VCaP (cell line): Measurements from ENCODE around the gene ZNF646.

Source experiments
- H3K27ac ChIP-seq: fragments of 450-650 bp; 2 replicates; pipeline ENCODE4 v1.5.1; 2017
- TF ChIP-seq, protein P1 (sequence below): fragments of 450-650 bp; conservative IDR thresholded peaks from 2 replicates; pipeline ENCODE4 v1.5.1; 2017; ENCODE audit warnings: mild to moderate bottlenecking, moderate library complexity

Gene ZNF646

DNA sequence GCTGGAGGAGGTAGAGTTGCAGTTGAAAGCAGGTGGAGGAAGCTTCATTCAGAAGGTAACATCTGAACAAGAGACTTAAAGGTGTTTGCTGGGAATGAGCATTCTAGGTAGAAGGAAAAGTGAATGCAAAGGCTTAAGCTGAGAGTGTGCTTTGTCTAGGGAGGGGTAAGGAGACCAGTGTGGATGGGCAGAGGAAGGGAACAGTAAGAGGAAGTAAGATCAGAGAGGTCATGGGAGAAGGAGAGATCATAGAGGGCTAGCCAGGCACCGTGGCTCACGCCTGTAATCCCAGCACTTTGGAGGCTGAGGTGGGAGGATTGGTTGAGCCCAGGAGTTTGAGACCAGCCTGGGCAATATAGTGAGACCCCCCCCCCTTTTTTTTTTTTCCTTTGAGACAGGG, 37.5 kb upstream of the ZNF646 start:
- no peak overlapping the region for H3K27ac ChIP-seq
- TF ChIP-seq, protein P1, sequence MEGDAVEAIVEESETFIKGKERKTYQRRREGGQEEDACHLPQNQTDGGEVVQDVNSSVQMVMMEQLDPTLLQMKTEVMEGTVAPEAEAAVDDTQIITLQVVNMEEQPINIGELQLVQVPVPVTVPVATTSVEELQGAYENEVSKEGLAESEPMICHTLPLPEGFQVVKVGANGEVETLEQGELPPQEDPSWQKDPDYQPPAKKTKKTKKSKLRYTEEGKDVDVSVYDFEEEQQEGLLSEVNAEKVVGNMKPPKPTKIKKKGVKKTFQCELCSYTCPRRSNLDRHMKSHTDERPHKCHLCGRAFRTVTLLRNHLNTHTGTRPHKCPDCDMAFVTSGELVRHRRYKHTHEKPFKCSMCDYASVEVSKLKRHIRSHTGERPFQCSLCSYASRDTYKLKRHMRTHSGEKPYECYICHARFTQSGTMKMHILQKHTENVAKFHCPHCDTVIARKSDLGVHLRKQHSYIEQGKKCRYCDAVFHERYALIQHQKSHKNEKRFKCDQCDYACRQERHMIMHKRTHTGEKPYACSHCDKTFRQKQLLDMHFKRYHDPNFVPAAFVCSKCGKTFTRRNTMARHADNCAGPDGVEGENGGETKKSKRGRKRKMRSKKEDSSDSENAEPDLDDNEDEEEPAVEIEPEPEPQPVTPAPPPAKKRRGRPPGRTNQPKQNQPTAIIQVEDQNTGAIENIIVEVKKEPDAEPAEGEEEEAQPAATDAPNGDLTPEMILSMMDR: no peak

DNA sequence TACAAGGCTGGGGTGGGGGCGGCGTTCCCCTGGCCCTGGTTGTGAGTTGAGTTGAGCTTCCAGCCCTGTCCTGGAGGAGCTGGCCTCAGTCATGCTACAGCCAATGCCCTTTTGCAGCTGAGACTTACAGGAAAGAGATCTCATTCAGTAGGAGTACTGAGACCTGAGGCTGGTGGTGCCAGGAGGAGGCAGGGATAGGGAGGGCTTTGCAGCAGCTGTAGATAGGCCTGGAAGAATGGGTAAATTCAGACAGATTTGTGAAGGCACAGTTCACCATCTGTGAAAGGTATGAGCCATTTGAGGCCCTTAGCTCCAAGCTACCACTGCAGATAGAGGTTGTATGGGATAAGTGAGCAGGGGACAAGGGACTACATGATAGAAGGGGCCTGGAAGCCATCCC, 35.2 kb upstream of the ZNF646 start:
- H3K27ac ChIP-seq: no peak overlapping the region
- TF ChIP-seq, protein P1: no peak

DNA sequence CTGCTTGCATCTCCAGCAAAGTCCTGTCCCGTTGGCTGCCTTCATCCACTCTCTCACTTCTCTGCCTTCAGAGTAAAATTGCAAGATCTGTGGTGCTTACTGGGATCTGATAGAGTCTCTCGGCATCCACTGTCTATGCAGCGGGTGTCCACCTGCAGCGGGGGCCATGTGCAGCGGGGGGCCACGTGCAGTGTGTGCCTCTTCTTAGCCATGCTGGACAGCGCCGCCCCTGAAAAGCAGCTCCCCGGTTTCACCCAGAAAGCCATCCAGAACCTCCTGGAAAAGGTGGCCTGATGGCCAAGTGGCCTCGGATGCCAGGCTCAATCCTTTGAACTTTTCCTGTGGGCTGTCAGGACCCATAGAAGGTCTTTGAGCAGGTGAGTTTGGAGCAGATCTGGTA, 31.4 kb upstream of the ZNF646 start:
- no peak overlapping the region for H3K27ac ChIP-seq
- TF ChIP-seq, protein P1: no peak

DNA sequence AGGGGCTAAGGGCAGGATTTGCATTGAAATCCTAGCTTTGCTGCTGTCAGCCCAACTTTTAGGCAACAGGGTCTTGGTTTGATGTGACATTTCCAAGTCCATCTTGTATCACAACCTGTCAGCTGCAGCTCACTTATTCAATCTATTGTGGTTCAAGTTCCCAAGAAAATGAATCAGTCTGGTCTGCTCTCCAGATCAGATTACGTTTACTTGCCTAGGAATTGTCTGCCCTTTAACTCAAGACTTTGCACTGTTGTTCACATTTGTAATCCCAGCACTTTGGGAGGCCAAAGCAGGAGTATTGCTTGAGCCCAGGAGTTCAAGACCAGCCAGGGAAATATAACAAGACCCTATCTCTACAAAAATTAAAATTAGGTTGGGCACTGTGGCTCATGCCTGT, 30.9 kb upstream of the ZNF646 start:
- TF ChIP-seq, protein P1: no peak
- H3K27ac ChIP-seq: no peak overlapping the region

DNA sequence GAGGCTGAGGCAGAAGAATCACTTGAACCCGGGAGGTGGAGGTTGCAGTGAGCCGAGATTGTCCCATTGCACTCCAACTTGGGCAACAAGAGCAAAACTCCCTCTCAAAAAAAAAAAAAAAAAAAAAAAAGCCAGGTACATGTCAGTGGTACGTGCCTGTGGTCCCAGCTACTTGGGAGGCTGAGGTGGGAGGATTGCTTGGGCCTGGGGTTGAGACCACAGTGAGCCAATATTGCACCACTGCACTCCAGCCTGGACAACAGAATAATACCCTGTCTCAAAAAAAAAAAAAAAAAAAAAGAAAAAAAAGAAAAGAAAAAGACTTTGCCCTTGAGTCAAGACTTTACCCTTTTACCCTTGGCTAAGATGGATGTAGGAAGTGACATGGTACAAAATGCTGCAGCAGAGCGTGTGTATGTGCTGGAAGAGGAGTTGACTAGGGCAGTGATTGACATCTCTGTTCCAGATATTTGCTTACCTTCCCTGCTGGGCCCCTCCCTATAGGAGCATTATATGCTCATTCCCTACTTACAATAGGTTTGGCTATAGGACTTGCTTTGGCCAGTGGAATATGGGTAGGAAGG, 30.2 kb upstream of the ZNF646 start:
- no peak overlapping the region for H3K27ac ChIP-seq
- TF ChIP-seq, protein P1: no peak

DNA sequence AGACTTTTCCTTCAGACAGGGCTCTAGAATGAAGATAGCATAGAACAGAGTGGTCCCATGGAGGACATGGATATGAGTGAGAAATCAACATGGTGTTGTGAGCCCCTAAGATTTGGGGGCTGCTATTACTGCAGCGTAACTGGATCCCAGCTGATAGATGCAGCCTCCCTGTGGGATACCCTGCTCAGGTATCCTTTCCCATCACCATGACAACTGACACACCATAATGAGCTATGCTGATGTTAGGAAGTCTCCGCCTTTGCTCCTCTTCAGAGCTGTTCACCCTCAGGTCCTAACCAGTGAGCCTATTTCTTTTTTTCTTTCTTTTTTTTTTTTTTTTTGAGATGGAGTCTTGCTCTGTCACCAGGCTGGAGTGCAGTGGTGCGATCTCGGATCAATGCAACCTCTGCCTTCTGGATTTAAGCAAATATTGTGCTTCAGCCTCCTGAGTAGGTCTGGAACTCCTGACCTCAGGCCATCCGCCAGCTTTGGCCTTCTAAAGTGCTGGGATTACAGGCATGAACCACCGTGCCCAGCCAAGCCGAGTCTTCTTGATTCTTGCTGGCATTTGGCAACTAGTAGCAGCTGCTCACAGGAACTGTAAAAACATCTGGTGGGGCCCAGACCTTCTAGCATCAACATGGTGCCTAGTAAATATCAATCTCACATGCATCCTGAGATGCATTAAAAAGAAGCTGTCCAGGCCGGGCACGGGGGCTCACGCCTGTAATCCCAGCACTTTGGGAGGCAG, 23.8 kb upstream of the ZNF646 start:
- no peak overlapping the region for H3K27ac ChIP-seq
- TF ChIP-seq, protein P1: no peak

DNA sequence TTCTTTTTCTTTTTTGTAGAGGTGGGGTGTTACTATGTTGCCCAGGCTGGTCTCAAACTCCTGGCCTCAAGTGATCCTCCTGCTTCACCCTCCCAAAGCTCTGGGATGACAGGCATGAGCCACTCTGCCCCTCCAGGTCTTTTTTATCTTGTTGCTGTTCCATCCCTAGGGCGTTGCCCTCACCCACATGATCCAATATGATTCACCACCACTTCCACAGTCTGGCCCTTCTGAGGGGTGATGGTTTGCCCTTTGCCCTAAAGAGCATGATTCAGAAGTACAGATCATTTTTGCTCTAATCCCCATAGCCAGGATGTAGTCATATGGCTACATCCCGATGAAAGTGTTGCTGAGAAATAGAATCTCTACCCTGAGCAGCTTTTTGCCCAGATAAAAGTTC, 22.1 kb upstream of the ZNF646 start:
- H3K27ac ChIP-seq: no peak overlapping the region

More for the DNA sequence above, 22.1 kb upstream of the ZNF646 start:
- TF ChIP-seq, protein P1: no peak
